22Rv1 (cell line): Measurements from ENCODE around the gene C1orf87.

Source experiments
- ZFX ChIP-seq: fragments of 450-650 bp; IDR thresholded peaks from 2 replicates; pipeline ENCODE4 v1.6.1; 2017; ENCODE audit warnings: antibody characterized with exemption, borderline replicate concordance
- TF ChIP-seq, protein P1 (sequence below): fragments of 450-650 bp; IDR thresholded peaks from 2 replicates; pipeline ENCODE4 v1.5.1; 2017; ENCODE audit warnings: mild to moderate bottlenecking

DNA sequence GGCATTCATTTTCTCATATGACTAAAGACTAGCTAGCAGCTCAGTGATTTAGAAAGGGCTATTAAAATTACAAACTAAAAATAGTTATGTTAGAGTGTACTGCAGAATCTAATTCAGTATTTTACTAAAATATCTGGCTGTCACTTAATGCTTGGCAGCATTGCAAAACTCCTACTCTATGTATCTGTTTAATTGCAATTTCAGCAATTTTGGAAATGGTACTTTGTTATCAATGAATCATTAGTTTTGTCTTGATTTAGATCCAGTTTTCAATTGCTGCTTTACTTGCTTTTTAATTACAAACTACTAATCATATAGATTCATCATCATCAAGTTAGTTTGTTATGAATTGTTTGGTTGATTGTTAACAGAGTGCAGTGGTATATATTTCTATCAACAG, 19.2 kb downstream of the C1orf87 start:
- TF ChIP-seq, protein P1, sequence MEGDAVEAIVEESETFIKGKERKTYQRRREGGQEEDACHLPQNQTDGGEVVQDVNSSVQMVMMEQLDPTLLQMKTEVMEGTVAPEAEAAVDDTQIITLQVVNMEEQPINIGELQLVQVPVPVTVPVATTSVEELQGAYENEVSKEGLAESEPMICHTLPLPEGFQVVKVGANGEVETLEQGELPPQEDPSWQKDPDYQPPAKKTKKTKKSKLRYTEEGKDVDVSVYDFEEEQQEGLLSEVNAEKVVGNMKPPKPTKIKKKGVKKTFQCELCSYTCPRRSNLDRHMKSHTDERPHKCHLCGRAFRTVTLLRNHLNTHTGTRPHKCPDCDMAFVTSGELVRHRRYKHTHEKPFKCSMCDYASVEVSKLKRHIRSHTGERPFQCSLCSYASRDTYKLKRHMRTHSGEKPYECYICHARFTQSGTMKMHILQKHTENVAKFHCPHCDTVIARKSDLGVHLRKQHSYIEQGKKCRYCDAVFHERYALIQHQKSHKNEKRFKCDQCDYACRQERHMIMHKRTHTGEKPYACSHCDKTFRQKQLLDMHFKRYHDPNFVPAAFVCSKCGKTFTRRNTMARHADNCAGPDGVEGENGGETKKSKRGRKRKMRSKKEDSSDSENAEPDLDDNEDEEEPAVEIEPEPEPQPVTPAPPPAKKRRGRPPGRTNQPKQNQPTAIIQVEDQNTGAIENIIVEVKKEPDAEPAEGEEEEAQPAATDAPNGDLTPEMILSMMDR: no peak
- no peak for TF ChIP-seq ZFX
